Lower leg skin (tissue), 3 donors: ENCODE results near the gene AGBL1.
"Not testable (repeated sequence)": the region's sequence is repeated elsewhere in the genome, so short reads cannot be mapped to it uniquely, and the experiment has no call there.

Experiments used
- POLR2A ChIP-seq, 2 donors: fragments of 450-650 bp; IDR thresholded peaks; one replicate each; pipeline ENCODE4 v1.6.1; 2016 to 2017; ENCODE audit warnings: antibody characterized with exemption in 2 of 2, mild to moderate bottlenecking in 1 of 2, moderate library complexity in 1 of 2
- TF ChIP-seq, protein P1 (sequence below), 3 donors: fragments of 450-650 bp; IDR thresholded peaks; one replicate each; pipeline ENCODE4 v1.5.1; 2016; ENCODE audit warnings: antibody characterized with exemption in 3 of 3, mild to moderate bottlenecking in 3 of 3, moderate library complexity in 2 of 3

GRCh38 chr15:86528094-86528493 lies 448.4 kb downstream of the AGBL1 start:
- TF ChIP-seq POLR2A (IDR thresholded peaks at IDR 0.05) = not testable (repeated sequence)
- TF ChIP-seq, protein P1, sequence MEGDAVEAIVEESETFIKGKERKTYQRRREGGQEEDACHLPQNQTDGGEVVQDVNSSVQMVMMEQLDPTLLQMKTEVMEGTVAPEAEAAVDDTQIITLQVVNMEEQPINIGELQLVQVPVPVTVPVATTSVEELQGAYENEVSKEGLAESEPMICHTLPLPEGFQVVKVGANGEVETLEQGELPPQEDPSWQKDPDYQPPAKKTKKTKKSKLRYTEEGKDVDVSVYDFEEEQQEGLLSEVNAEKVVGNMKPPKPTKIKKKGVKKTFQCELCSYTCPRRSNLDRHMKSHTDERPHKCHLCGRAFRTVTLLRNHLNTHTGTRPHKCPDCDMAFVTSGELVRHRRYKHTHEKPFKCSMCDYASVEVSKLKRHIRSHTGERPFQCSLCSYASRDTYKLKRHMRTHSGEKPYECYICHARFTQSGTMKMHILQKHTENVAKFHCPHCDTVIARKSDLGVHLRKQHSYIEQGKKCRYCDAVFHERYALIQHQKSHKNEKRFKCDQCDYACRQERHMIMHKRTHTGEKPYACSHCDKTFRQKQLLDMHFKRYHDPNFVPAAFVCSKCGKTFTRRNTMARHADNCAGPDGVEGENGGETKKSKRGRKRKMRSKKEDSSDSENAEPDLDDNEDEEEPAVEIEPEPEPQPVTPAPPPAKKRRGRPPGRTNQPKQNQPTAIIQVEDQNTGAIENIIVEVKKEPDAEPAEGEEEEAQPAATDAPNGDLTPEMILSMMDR (IDR thresholded peaks at IDR 0.05) = not testable (repeated sequence)
